Germinal center (tissue), 1 donor: Measurements from ENCODE around the gene SLC12A9.
"Not testable (repeated sequence)": the region's sequence is repeated elsewhere in the genome, so short reads cannot be mapped to it uniquely, and the experiment has no call there.

ENCODE experiments used
- DNase-seq: peaks from one replicate; pipeline ENCODE4 v3.0.0; 2012; ENCODE audit warnings: mixed read lengths, low spot score

Gene SLC12A9

DNA sequence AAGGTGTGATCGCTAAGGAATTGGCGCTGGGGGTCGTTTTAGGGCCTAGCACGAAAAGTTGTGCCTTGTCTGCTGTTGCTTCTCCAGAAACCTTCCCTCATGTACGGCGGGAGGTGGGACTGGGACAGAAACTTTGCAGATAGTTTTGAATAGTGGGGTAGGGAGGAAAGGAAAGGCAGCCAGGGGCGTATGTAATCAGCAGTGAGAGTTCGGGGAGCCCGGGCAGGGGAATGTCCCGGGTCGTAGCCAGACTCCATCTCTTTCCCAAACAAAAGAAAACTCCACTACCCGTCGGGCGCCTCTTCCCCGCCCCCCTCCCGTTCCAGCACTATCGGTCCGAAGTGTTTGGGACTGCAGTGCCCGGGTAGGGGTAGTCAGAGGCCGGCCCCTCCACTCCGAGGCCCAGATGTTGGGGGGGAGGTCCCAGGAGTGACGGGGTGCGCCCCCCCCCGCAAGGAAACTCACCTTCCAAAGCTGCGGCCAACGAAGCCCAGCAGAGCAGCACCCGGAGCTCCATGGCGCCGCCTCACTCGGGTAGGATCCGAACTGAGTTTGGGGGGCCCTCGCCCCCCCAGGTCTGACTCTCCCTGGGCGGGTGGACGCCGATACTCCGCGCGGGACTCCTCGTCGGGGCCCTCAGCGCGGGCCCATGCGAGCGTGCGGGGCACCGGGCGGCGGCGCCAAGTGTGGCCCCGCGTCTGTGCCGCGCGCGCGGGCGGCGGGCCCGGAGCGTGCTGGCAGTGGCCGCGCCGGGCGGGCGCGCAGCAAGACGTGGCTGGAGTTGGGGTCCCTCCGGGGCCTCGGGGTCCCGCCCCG lies 25.8 kb upstream of the SLC12A9 start:
- no peak for DNase-seq

DNA sequence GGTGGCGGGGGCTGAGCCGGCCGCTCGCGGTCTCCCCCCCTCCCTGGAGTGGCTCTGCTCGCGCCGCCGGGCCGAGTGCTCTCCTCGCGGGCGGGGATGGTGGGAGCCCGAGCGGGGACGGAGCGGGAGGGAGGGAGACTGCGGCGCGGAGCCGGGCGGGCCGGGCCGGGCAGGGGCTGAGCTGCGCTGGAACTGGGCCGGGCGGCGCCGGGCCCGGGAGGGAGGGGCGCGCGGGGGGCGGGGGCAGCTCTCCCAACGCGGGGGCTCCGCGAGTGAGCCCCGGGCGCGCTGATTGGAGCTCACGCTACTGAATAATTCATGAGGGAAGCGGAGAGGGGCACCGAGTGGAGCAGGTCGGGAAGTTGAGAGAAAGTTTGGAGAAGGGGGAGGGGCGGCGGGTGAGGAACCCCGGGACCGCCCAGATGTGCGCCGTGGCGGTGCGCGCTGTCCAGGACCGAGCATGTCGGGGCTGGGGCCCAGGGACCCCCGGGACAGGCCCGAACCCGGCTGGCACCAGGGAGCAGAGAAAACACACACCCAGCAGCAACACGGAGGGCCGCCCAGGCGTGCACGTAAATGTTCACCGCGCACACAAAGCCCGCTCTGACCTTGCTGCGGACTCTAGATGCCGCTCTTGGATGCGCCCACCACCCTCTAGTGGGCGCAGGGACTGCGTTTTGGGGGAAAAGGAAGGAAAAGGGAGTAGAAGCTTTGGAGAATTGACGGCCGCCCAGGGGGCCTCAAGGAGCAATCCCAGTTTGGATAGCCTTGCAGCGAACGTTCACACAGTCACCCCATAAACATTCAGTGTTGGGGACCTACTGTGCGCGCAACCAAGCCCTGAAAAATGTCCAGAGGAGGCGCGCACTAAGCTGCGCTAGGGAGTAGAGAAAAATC lies 24.9 kb upstream of the SLC12A9 start, which contains the start of gene EPHB4:
TSS of gene EPHB4 (minus strand) at position 194 of the 897 bp plus-strand sequence. CDS start 493 bp downstream, outside the sequence.
- DNase-seq: no peak

- no peak for DNase-seq
Measured at GRCh38 chr7:100829150-100829716, 23.3 kb upstream of the SLC12A9 start.

DNA sequence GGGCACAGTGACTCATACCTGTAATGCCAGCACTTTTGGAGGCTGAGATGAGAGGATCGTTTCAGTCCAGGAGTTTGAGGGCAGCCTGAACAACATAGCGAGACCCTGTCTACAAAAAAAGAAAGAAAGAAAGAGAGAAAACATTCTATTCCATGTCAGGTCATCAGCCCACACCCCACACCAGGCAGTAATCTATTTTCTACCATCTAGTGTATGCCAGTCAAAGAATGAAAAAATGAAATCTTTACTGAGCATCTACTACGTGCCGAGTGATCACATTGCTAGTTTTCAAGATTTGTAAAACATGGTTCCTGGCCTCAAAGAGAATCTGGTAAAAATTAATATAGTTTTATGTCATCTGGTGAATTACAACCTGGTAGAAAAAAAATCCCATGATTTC lies 22.1 kb upstream of the SLC12A9 start:
- DNase-seq: no peak

DNA sequence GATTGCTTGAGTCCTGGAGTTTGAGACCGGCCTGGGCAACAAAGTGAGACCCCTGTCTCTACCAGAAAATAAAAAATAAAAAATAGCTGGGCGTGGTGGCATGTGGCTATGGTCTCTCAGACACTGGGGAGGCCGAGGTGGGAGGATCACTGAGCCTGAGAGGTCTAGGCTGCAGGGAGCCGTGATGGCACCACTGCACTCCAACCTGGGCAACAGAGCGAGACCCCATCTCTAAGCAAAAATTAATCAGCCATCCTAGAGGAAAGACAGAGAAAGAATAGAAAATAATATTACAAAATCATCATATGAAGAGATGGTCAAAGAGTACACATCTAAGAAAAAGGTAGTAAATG lies 20.3 kb upstream of the SLC12A9 start:
- no peak for DNase-seq

- no peak for DNase-seq
Measured at GRCh38 chr7:100835903-100836811, 16.4 kb upstream of the SLC12A9 start.

DNA sequence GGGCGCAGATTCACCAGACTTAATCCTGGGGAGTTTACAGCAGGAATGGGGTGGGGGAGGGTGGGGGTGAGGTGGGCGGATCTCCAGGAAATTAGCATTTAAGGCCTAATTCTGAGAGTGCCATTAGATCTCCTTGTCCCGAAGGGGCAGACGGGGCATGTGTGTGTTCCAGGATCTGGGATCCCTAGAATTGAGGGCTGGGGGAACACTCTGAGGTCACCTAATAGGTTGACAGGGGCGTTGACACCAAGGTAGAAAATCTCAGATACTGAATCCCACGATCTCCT lies 15.8 kb upstream of the SLC12A9 start:
- no peak for DNase-seq

GRCh38 chr7:100837099-100837836 lies 15.2 kb upstream of the SLC12A9 start:
- DNase-seq: peak; percentile 82

- DNase-seq: no peak
Measured at GRCh38 chr7:100839361-100839760, 13.2 kb upstream of the SLC12A9 start.

DNA sequence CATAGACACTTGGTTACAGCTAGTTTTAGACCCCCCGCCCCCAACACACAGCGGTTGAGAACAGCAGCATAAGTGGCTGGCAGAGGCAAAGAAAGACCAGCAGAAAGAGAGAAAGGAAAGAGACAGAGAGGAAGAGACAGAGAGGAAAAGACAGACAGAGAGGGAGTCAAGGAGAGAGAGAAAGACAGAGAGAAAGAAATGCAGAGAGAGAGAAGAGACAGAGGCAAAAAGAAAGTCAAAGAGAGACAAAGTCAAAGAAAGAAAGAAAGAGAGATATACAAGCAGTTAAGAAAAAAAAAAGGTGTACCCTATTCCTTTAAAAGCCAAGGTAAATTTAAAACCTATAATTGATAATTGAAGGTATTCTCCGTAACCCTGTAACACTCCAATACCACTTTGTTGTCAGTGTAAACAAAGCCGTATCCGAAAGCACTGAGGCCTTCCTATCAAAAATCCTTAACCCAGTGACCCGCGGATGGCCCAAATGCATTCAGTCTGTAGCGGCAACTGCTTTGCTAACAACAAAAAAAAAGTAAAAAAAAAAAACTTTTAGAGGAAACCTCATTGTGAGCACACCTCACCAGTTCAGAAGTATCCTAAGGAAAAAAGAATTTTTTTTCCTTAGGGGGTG lies 11.9 kb upstream of the SLC12A9 start:
- no peak for DNase-seq

GRCh38 chr7:100847360-100847759 lies 5.2 kb upstream of the SLC12A9 start:
- no peak for DNase-seq

GRCh38 chr7:100854146-100854895 lies 1.8 kb downstream of the SLC12A9 start:
- no peak for DNase-seq

- DNase-seq: not testable (repeated sequence)
Measured at GRCh38 chr7:100854899-100855298, 2.4 kb downstream of the SLC12A9 start.

GRCh38 chr7:100855515-100855914 lies 3.0 kb downstream of the SLC12A9 start:
- no peak for DNase-seq

GRCh38 chr7:100856871-100857282 lies 4.4 kb downstream of the SLC12A9 start:
- DNase-seq: no peak

- DNase-seq: no peak
Measured at GRCh38 chr7:100859856-100860255, 7.3 kb downstream of the SLC12A9 start.

DNA sequence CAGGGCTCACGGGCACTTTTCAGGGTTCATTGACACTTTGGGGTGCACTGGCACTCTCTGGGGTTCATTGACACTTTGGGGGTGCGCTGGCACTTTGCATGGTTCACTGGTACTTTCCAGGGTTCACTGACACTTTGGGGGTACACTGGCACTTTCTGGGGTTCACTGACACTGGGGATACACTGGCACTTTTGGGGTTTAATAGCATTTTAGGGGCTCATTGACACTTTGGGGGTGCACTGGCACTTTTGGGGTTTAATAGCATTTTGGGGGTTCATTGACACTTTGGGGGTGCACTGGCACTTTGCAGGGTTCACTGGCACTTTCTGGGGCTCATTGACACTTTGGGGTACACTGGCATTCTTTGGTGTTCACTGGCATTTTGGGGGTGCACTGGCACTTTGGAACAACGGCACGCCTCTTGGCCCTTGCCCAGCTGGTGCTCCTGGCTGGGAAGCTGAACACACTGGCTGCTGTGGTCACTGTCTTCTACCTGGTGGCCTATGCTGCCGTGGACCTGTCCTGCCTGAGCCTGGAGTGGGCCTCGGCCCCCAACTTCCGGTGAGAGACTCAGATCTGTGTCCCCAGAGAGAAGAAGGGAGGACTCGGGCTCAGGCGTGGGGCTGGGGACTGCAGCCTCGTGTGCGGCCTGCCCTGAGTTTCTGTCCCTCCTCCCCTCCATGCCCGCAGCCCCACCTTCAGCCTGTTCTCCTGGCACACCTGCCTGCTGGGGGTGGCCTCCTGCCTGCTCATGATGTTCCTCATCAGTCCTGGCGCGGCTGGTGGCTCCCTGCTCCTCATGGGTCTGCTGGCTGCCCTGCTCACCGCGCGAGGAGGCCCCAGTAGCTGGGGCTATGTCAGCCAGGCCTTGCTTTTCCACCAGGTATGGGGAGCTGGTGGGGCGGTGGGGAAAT lies 8.4 kb downstream of the SLC12A9 start:
- DNase-seq: no peak

GRCh38 chr7:100861616-100861985 lies 9.1 kb downstream of the SLC12A9 start:
- DNase-seq: no peak

DNA sequence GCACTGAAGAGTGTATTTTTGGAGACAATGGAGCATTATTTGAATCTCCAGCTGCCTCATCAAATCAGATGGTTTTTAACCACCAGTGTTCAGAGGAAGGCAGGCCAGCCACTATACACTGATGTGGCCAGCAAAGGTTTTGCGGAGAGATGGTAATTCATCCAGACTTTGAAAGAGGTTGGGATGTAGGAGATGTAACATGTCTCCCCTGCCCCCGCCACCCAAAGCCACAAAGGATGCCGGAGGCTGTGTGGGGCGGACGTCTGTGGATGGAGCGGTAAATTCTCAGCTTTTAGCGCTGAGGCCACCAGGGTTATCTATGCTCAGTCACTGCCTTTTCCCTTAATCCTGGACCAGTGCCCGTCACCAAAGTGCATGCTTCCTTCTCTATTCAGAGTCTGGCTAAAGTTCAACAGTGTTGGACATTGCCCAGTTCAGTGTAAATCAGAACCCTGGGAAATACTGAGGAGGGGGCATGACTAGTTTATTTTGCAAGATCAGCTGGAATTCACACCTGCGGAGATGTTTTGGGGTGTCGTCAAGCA lies 11.0 kb downstream of the SLC12A9 start:
- DNase-seq: no peak
